VCaP (cell line): ENCODE data around the gene SLC6A11.

Experiments
- H3K27ac ChIP-seq: fragments of 450-650 bp; 2 replicates; pipeline ENCODE4 v1.5.1; 2017
- TF ChIP-seq, protein P1 (sequence below): fragments of 450-650 bp; conservative IDR thresholded peaks from 2 replicates; pipeline ENCODE4 v1.5.1; 2017; ENCODE audit warnings: mild to moderate bottlenecking, moderate library complexity

The SLC6A11 gene

DNA sequence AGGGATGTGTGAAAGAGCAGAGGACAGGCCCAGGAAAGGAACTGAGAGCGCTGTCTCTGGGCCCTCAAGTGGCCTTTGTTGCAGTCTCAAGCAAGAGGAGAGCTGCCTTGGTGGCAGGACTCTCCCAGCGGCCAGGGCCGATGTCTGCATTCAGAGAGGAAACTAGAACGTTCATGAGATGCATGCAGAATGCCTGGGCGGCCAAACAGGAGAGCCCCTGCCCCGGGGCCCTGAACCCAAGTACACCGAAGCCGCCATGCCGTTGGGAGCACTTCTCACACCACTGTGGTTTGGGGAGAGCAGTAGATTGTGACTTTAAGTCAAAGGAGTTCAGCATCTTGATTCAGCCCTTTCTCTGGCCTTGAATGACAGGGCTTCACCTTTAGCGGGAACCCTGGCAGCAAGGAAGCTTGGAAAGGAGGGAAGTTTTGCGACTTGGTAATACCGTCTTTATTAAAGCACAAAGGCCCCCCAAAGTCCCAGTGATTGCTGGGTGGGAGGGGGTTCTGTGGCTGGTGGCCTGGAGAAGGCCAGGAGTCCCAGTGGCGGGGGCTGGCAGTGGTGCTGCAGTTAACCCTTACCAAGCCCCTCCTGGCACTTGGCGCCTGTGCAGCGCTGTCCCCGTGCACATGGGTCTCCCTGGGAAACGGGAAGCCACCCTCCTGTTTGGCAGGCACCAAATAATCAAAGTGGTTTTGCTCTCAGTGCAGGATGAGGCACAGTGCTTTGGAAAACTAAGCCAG, 36.2 kb downstream of the SLC6A11 start:
- H3K27ac ChIP-seq, result no peak overlapping the region
- TF ChIP-seq, protein P1, sequence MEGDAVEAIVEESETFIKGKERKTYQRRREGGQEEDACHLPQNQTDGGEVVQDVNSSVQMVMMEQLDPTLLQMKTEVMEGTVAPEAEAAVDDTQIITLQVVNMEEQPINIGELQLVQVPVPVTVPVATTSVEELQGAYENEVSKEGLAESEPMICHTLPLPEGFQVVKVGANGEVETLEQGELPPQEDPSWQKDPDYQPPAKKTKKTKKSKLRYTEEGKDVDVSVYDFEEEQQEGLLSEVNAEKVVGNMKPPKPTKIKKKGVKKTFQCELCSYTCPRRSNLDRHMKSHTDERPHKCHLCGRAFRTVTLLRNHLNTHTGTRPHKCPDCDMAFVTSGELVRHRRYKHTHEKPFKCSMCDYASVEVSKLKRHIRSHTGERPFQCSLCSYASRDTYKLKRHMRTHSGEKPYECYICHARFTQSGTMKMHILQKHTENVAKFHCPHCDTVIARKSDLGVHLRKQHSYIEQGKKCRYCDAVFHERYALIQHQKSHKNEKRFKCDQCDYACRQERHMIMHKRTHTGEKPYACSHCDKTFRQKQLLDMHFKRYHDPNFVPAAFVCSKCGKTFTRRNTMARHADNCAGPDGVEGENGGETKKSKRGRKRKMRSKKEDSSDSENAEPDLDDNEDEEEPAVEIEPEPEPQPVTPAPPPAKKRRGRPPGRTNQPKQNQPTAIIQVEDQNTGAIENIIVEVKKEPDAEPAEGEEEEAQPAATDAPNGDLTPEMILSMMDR, result no peak

DNA sequence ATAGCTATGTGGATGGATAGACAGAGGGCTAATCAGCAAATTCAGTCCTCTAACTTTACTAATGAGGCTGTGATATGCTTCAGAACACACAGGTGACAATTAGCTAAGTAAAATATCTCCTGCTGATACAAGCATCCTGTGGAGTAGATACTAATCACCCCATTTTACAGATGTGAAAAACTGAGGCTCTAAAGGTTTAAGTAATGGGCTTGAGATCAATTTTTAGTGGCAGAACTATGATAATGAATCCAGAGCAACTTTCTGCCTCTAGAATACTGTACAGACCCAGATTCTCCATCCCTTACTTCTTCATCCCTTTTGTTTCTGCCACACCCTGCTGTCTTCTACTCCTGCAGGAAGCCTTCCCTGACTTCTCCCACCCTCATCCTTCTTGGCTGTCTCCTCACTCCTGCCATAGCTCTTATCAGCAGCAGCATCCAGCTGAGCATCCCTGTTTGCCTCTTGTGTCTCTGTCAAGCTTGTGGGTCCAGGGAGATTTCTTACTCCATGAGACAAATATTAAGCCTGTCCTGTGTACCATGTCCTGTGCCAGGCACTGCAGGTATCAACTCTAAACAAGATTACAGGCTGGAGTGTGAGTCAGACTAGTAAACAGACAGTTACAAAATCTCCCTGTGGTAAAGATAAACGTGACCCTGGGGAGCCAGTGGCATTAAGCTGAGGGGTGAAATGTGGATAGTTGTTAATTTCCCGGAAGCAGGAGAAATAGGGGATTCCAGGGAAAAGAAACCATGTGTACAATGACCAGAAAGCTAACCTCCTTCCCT, 39.2 kb downstream of the SLC6A11 start:
- no peak overlapping the region for H3K27ac ChIP-seq

DNA sequence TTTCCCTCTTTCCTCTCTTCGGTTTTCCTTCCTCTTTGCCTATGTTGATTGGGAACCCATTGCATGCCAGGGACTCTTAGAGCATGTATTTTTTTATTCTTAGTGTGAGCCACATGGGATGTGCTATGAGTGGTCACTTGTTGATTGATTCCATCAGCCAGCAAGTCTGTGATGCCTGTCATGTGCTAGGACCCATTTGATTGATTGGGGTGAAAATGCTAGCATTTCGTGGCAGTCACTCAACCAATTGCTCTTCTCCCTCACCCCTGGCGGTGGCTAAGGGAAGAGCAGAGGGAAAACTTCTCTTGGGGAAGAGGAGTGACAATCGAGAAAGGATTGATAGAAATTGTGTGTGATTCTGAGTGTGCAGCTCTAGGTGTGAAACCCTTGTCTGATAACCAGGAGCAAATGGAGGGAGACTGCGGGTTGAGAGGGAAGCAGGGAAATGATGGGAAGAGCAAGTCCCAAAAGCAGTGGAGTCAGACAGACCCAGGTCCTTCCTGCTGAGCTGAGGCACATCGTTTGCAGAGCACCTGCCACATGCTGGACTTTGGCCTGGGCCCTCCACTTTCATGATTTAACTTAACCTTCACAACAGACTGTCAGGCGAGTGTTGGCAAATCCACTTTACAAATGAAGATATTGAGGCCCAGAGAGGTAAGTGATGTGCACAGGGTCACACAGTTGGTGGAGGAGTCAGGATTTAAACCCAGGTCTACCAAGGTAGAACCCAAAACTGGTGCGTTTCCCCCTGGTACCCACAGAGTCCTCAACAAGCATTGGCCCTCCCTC, 40.0 kb downstream of the SLC6A11 start:
- H3K27ac ChIP-seq, result no peak overlapping the region
- TF ChIP-seq, protein P1, result no peak

More for the DNA sequence above, 39.2 kb downstream of the SLC6A11 start:
- TF ChIP-seq, protein P1, result no peak

DNA sequence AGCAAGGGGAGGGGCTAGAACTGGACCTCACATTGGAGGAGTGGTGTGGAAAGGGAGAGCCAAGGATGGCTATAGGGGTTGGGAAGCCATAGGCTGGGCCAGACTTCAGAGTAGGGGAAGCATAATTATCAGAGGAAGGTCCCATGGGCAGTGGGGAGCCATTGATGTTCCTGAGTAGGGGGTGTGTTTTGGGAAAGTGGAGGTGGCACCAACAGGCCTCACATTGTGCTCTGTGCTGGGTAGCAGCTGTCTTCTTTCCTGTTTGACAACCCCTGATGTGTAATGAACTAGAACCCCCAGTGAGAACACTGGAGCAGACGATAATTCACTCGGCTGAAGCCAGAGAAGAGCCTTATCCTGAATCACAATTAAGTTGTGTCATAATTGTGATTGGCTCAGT, 41.2 kb downstream of the SLC6A11 start:
- TF ChIP-seq, protein P1, result no peak
- H3K27ac ChIP-seq, result no peak overlapping the region

DNA sequence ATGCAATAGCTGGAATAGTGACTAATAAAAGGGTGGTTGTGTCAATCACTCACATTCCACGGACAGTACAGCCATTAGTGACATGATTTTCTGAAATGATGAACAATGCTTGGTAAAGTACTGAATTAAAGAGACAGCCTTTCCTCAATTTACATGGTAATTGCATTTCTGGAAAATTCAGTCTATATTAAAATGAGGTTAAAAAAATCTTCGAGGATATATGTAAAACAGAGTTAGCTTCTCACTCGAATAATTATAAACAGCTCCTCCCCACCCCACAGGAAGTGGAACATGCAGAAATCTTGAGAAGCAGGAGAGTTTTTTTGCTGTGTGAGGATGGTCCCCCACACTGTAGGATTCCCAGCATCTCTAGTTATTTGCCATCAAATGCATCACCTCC, 42.1 kb downstream of the SLC6A11 start:
- no peak overlapping the region for H3K27ac ChIP-seq
- TF ChIP-seq, protein P1, result no peak

DNA sequence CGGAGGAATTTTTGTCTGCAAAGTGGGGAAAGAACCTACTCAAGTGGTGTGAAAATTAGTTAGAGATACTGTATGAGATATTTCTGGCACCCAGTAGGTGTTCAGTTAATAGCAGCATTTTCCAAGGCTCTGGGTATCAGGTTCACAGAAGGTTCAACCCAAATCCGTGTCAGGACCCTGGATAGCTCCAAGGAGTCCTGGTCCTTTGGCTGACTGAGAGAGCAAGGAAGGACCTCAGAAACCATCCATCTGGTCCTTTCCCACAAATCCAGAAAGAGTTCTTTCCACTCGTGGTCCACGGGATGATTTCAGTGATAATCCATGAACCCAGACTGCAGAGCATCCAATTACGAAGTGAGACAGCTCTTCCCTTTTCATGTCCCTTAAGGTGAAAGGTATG, 51.4 kb downstream of the SLC6A11 start:
- H3K27ac ChIP-seq, result no peak overlapping the region
- TF ChIP-seq, protein P1, result no peak

DNA sequence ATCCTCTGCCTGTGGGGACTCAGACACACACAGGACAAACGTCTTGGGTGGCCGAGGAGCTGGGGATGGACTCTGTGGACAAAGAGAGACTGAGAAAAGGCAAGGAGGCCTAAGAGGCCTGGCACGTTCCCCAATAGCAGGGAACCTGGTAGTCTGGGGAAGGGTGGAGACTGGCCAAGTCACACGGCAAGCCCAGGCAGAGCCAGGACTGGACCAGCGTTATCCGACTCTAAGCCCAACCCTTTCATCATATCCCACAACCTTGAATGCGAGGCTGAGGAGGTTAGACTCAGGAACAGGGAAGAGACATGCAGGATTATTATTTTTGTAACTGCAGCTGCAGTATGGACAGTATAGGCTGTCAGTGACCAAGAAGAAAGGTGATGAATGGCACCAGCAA, 53.4 kb downstream of the SLC6A11 start:
- no peak overlapping the region for H3K27ac ChIP-seq
- TF ChIP-seq, protein P1, result no peak
